Measurements from ENCODE around the gene ERLIN1. TPM values are rescaled to one million over a fixed set of nuclear protein-coding genes. Genes with fewer than 3 reads are reported as not detected.

Gene ERLIN1
- total RNA-seq, 1 donor from 2014 or later: 29.0 TPM

DNA sequence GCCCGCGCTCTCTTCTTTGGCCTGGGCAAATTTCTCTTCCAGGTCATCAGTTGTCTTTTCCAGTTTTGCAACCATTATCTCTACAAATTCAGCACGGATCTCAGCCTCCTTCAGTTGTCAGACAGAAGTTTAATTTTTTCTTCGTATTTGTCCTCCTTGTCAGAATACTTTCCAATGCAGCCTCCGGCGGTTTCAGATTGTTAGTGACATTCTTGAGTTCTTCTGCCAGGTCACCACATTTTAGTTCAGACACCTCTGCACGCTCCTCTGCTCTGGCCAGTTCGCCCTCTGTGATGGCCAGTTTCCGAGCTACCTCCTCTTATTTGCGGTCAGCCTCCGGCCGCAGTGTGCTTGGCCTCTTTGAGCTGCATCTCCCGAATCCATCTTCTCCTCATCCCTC is 71.4 kb downstream of the ERLIN1 start:
- TF ChIP-seq, protein P1, sequence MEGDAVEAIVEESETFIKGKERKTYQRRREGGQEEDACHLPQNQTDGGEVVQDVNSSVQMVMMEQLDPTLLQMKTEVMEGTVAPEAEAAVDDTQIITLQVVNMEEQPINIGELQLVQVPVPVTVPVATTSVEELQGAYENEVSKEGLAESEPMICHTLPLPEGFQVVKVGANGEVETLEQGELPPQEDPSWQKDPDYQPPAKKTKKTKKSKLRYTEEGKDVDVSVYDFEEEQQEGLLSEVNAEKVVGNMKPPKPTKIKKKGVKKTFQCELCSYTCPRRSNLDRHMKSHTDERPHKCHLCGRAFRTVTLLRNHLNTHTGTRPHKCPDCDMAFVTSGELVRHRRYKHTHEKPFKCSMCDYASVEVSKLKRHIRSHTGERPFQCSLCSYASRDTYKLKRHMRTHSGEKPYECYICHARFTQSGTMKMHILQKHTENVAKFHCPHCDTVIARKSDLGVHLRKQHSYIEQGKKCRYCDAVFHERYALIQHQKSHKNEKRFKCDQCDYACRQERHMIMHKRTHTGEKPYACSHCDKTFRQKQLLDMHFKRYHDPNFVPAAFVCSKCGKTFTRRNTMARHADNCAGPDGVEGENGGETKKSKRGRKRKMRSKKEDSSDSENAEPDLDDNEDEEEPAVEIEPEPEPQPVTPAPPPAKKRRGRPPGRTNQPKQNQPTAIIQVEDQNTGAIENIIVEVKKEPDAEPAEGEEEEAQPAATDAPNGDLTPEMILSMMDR (IDR thresholded peaks at IDR 0.05; ENCODE audit: unreplicated experiment): no peak
- H3K4me1 Mint-ChIP-seq: peaks cover 3% of the 10 kb centered on the region
- H3K36me3 Mint-ChIP-seq: no peaks in the 10 kb centered on the region
- no peak overlapping the region for H3K4me3 Mint-ChIP-seq
- no peak for DNase-seq (ENCODE audit: low spot score in 2 of 2, unreplicated experiment in 2 of 2)
- no peaks in the 10 kb centered on the region for H3K9me3 Mint-ChIP-seq
- H3K27me3 Mint-ChIP-seq (ENCODE audit: low read depth): no peaks in the 10 kb centered on the region
- H3K27ac Mint-ChIP-seq: no peak overlapping the region

DNA sequence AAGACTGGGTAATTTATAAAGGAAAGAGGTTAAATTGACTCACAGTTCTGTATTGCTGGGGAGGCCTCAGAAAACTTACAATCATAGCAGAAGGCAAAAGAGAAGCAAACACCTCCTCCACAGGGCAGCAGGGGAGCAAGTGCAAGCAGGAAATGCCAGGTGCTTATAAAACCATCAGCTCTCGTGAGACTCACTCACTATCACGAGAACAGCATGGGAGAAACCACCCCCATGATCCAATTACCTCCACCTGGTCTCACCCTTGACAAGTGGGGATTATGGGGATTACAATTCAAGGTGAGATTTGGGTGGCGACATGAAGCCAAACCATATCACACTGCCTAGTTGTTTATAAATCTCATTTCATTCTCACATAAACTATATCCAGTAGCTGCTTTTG is 76.2 kb downstream of the ERLIN1 start:
- Mint-ChIP-seq H3K36me3 (no peaks in the 10 kb centered on the region), H3K4me3 (no peak overlapping the region), H3K9me3 (peaks cover 3% of the 10 kb centered on the region), H3K27me3 (ENCODE audit: low read depth) (no peaks in the 10 kb centered on the region), H3K4me1 (peaks cover 3% of the 10 kb centered on the region), H3K27ac (no peak overlapping the region)
- TF ChIP-seq, protein P1 (IDR thresholded peaks at IDR 0.05; ENCODE audit: unreplicated experiment): no peak
- no peak for DNase-seq (ENCODE audit: low spot score in 2 of 2, unreplicated experiment in 2 of 2)

DNA sequence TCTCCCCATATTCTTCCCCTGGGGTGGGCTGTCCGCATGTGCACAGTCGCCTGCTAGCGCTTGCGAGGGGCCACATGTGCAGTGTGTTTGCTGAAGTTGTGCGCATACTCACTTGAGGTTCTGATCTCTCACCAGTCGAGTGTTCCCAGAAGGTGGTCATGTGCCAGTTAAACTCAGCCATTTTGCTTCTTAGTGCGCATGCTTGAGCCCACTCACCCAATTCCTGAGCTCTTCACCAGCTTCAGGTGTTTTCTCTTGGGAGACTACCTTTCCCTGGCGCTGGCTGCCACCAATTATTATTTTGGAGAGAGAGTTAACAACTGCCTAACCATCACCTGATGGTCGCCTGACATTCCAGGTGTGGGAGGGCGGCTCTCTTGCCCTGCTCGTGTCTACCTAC is 79.0 kb downstream of the ERLIN1 start:
- Mint-ChIP-seq H3K36me3 (no peaks in the 10 kb centered on the region), H3K4me3 (no peak overlapping the region), H3K4me1 (peaks cover 2% of the 10 kb centered on the region), H3K27ac (no peak overlapping the region), H3K9me3 (peaks cover 18% of the 10 kb centered on the region), H3K27me3 (ENCODE audit: low read depth) (no peaks in the 10 kb centered on the region)
- TF ChIP-seq, protein P1 (IDR thresholded peaks at IDR 0.05; ENCODE audit: unreplicated experiment): no peak
- DNase-seq (ENCODE audit: low spot score in 2 of 2, unreplicated experiment in 2 of 2): no peak

DNA sequence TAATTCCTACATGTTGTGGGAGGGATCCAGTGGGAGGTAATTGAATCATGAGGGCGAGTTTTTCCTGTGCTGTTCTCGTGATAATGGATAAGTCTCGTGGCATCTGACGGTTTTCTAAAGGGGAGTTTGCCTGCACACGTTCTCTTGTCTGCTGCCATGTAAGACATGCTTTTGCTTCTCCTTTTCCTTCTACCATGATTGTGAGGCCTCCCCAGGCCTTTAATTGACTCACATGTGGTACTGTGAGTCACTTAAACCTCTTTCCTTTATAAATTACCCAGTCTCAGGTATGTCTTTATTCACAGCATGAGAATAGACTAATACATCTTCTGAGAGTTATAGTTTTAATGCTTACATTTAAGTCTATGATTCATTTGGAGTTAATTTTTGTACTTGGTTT is 81.5 kb downstream of the ERLIN1 start:
- no peaks in the 10 kb centered on the region for H3K4me1 Mint-ChIP-seq
- H3K27me3 Mint-ChIP-seq (ENCODE audit: low read depth): peaks cover 2% of the 10 kb centered on the region
- peaks cover 18% of the 10 kb centered on the region for H3K9me3 Mint-ChIP-seq
- no peak overlapping the region for H3K27ac Mint-ChIP-seq
- DNase-seq (ENCODE audit: low spot score in 2 of 2, unreplicated experiment in 2 of 2): no peak
- no peaks in the 10 kb centered on the region for H3K36me3 Mint-ChIP-seq
- H3K4me3 Mint-ChIP-seq: no peak overlapping the region
- TF ChIP-seq, protein P1 (IDR thresholded peaks at IDR 0.05; ENCODE audit: unreplicated experiment): no peak

DNA sequence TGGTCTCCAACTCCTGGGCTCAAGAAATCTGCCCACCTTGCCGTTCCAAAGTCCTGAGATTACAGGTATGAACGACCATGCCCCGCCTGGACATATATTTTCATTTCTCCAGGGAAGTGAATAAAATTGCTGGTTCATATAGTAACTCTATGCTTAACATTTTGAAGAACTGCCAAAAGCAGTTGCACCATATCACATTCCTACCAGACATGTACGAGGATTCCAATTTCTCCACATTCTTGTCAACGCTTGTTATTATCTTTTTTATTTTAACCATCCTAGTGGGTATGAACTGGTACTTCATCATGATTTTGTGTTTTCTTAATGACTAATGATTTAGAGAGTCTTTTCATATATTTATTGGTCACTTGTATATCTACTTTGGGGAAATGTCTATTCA is 82.2 kb downstream of the ERLIN1 start:
- TF ChIP-seq, protein P1 (IDR thresholded peaks at IDR 0.05; ENCODE audit: unreplicated experiment): no peak
- H3K36me3 Mint-ChIP-seq: no peaks in the 10 kb centered on the region
- H3K4me1 Mint-ChIP-seq: no peaks in the 10 kb centered on the region
- H3K27ac Mint-ChIP-seq: no peak overlapping the region
- H3K4me3 Mint-ChIP-seq: no peak overlapping the region
- peaks cover 2% of the 10 kb centered on the region for H3K27me3 Mint-ChIP-seq (ENCODE audit: low read depth)
- DNase-seq (ENCODE audit: low spot score in 2 of 2, unreplicated experiment in 2 of 2): no peak
- peaks cover 18% of the 10 kb centered on the region for H3K9me3 Mint-ChIP-seq
